HG03175 (cell line): ENCODE data around the gene GSTM3.
"Not testable (repeated sequence)": the region's sequence is repeated elsewhere in the genome, so short reads cannot be mapped to it uniquely, and the experiment has no call there.

Experiments
- ATAC-seq: cut with Tn5 transposase; IDR thresholded peaks from one replicate; pipeline ENCODE4 v1.9.1; 2021; ENCODE audit warnings: mild to moderate bottlenecking, moderate library complexity; ENCODE audit not compliant: unreplicated experiment

The GSTM3 gene

DNA sequence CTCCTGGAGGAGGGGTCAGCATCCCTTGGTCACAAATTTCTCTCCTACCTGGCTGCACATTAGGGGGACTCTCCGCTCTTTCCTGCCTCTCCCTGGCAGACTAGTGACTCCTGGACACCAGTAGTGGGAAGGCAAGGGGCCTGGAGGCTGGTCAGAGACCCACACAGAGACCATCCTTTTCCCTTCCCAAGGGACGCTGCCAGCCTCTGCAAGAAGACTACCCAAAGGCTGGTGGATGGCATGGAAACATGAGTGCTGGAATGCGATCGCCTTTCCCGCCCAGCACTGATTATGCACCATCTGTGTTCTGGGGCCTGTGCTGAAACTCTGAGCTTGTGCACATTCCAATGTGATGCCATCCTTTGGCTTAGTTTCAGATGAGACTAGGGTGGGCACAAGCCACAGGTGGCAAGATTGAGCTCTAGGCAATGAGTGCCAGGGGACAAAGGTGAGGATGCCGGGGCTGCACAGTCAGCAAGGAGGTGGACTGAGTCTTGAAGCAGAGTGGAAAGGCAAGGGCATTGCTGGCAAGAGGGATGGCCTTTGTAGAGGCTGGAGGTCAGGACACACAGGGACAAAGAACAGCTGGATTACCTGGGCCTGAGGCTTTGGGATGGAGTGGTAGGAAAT lies 35.5 kb upstream of the GSTM3 start:
- ATAC-seq = no peak

- ATAC-seq = no peak
Measured at GRCh38 chr1:109775398-109775797, 34.6 kb upstream of the GSTM3 start.

GRCh38 chr1:109773900-109774485 lies 33.2 kb upstream of the GSTM3 start:
- no peak for ATAC-seq

GRCh38 chr1:109773203-109773899 lies 32.5 kb upstream of the GSTM3 start:
- ATAC-seq = no peak

- ATAC-seq = no peak
Measured at GRCh38 chr1:109772658-109773202, 31.9 kb upstream of the GSTM3 start.

DNA sequence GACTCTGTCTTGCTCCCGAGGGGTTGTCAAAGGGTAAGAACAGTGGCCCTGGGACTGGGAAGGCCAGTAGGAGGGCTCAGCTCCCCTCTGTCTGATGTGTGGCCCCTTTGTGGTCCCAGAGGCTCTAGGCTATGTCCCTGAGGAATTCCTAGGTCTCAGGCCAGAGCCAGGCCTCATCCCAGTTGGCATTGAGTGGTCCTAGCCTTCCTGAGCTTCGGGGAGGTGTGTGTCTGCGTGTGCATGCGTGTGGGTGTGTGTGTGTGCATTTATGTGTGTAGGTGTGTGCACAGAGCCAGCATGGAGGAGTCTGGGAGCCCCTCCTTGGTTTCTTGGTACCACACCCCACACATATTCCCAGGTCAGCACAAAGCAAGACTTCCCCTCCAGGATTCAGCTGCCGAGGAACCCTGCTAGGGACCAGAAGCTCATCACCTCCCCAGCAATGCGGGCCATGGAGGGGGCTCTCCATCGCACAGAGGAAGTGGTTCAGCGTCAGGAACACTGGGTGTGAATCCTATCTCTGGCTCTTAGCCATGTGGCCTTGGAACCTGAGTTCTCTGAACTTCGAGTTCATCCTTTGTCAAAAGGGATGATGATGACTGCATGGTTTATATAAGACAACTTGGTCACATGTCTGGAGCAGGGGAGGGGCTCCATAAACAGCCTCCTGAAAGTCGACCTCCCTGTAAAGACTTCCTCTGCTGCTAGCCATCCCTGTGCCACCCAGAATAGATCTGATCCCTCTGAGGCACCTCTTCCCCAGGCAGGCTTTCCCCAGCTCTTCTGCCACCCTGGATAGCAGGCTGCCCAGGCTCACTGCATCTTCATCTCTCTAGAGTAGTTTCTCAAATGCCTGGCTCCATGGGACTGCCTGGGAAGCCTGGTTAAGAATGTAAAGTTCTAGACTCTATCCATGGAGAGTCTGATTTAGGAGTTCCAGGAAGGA lies 31.1 kb upstream of the GSTM3 start:
- ATAC-seq = no peak

GRCh38 chr1:109770331-109771095 lies 29.7 kb upstream of the GSTM3 start:
- ATAC-seq = no peak

DNA sequence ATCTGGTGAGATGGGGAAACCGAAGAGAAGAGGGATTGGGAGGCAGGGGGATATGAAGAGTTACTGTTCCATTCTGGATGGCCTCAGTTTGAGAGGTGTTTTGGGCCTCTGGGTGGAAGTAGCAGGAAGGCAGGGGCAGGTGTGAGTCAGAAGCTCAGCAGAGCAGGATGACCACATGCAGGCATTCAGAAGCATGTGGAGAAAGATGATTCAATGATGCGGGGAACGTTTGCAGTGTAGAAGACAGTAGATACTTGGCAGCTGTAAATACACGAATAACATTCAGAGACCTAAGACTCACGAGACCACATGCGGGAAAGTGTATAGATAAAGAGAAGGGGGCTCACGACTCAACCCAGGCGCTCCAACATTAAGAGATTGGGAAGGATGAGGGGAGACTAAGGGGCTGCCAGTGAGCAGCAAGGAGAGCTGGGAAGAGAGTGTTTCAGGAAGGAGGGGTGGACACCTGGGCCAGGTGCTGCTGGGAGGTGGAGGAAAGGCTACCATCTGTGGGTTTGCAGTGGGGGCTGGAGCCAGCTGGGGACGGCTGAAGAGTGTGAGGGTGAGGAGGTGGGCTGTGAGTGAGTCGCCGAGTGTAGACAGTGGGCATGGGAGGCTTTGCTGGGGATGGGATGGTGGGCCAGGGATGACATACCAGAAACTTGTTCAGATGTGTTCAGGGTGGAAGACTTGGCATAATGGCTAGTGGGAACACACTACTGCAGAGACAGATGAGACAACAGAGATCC lies 28.7 kb upstream of the GSTM3 start:
- ATAC-seq = no peak

DNA sequence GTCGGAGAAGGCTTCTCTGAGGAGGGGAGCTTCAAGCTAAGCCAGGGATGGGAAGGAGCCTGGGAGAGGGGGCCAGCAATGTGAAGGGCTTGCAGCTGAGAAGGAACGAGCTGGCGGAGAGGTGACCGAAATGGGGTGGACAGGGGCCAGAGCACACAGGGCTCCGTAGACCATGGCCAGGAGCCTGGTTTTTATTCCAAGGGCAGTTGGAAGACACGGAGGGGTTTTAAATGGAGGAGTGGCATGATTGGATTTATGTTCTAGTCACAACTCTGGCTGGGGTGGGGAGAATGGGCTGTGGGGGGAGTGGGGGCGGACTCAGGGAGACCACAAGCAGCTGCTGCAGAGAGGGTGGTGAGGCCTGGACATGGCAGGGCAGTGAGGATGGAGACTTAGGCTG lies 28.0 kb upstream of the GSTM3 start:
- ATAC-seq = no peak

GRCh38 chr1:109768335-109768650 lies 27.5 kb upstream of the GSTM3 start:
- ATAC-seq = no peak

DNA sequence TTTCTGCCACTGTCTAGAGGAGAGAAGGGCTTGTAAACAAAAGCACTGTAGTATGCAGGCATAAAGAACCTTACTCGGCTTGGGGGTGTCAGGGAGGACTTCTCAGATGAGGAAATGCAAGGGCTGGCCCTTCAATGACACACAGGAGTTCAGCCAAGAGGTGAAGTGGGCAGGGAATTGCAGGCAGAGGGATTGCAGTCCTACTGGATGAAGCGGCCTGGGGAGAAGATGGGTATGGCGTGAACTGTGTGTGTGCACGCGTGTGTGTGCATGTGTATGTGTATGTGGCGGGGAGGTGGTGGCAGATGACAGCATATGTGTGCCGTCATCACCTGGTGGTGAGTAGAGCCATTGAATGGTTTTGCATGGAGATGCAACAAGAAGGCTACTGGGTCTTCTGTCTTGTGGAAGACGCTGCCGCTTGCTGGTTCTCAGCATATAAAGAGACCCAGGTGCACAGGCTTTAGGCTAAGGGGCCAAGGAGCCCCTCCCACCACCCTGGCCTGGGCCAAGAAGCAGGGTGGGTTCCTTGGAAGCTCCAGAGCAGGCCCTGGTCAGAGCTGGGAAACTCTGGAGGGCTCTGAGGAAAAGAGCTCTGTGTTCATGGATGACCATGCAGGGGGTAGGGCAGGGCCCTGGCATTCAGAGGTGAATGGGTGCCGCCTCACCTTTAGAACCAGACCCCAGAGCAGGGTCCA lies 26.9 kb upstream of the GSTM3 start:
- no peak for ATAC-seq

- not testable (repeated sequence) for ATAC-seq
Measured at GRCh38 chr1:109766991-109767636, 26.3 kb upstream of the GSTM3 start.

DNA sequence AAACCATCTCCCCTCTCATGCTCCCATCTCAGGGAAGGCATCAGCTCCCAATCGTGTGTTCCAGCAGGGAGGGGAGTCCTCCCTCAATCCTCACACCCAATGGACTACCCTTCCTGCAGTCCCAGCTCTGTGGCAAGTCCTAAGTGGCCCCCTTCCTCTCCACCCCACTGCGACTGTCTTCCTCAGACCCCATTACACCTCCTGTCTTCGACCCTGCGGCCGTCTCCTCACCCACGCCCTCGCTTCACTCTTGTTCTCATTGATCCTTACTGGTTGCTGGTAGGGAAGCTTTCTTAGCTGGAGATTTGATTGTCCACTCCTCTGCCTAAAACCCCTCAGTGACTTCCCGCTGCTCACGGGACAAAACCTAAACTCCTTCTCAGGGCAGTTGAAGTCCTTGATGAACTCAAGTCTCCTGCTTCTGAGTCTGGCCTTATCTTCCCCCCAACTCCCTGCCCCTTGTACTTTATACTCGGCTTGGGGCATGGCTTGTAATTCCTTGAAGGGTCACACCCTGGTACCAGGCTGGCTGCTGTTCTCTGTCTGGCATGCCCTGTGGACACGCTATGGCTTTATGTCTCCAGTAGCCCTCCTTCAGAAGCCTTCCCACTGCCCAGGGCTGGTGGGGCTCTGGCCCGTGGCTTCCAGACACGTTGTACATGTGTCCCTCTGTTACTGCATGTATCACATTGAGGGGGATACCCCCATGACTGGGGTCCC lies 25.2 kb upstream of the GSTM3 start:
- no peak for ATAC-seq

GRCh38 chr1:109765483-109765815 lies 24.6 kb upstream of the GSTM3 start:
- no peak for ATAC-seq

DNA sequence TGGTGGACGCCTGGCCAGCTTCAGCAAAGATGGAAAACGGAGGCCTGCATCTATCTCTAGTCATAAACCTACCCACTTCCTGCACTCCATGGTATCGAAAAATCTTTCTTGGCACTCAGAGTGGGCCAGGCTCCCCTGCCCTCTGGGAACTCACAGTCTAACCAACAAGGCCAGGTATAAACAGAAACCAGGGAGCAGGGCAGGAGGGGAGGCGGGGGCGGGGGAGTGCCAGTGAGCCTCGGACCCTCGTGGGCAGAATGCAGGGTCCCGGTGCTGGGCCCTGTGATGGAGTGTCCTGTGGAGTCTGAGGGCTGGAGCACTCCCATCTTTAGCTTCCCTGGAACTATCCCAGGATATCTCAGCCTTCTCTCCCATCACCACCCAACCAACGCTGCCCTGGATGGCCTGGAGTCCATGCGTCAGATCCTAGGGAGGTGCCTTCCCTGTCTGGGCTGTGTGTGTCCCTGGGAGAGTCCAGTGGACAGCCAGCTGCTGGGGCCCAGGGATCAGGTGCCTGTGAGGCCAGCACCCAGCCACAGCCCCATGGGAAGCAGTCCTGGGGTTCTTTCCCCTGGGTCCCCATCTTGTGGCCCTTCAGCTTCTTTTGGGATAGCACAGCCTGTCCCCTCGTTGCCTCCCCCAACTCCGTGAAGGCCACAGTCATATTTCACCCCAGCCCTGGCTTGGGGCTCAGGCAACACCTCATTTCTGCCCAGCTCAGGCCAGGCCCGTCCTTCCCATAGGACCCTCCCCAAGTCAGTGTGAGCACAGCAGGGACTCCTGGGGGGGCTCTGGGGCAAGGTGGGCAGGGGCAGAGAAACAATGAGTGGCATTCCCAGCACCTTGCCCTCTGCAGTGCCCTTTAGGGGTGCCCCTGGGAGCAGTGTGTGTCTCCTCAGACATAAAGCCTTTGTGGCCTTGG lies 24.0 kb upstream of the GSTM3 start:
- no peak for ATAC-seq

- ATAC-seq = no peak
Measured at GRCh38 chr1:109763646-109764415, 23.0 kb upstream of the GSTM3 start, which contains the start of gene EPS8L3. TSS of gene EPS8L3 (minus strand) at chr1:109763923. CDS start at chr1:109761749, 2,174 bp downstream.
